Measurements from ENCODE around the gene KIF2A.

GRCh38 chr5:62312674-62313073 is 6.7 kb downstream of the KIF2A start:
- TF ChIP-seq CREB1 (IDR thresholded peaks at IDR 0.05; ENCODE audit: low read depth): no peak
- TF ChIP-seq RAD21 (IDR thresholded peaks at IDR 0.05; ENCODE audit: low read depth): no peak
- no peak for TF ChIP-seq REST (IDR thresholded peaks at IDR 0.05; ENCODE audit: low read depth)

Measured in Ishikawa (cell line).